GM13977 (cell line): Measurements from ENCODE around the gene KDM4B.

ENCODE experiments used
- DNase-seq: peaks from one replicate; pipeline ENCODE4 v3.0.0; 2012; ENCODE audit warnings: low spot score
- in situ Hi-C: fragments of 300-500 bp; cut with MboI; formaldehyde crosslinking; loops from one replicate; pipeline ENCODE4 v1.12.0; 2022; ENCODE audit warnings: low sequenced_read_pairs, low pct_unique_long_range_greater_than_20kb, mixed read lengths, inconsistent platforms; ENCODE audit not compliant: unreplicated experiment
- TF ChIP-seq, protein P1 (sequence below): IDR thresholded peaks from 2 replicates; pipeline ENCODE4 v1.5.1; 2012; ENCODE audit warnings: mild to moderate bottlenecking, control low read depth; ENCODE audit not compliant: insufficient read depth; ENCODE audit errors: extremely low read depth, missing control alignments

Gene KDM4B

DNA sequence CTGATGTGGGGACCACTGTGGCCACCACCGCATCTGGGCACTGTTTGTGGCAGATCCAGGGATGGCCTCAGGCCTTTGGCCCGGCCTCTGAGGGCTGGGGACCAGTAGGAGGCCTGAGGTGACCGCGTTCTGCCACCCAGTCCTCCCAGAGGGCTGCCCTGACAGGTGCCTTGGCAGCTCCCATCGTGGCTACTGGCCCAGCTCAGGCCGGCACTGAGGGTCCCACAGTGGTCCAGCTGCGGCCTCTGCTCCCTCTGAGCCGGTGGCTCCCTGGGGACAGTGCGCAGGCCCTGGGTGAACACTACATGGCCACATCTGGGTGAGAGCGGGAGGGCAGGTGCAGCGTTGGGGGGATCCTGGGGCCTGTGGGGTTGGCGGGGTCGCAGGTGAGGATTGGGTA, 61.9 kb downstream of the KDM4B start:
- in situ Hi-C loops: loop anchor here (10.0 kb wide), 1 partner anchor 216 kb away; no protein-coding TSS in a partner anchor
- no peak for DNase-seq
- TF ChIP-seq, protein P1, sequence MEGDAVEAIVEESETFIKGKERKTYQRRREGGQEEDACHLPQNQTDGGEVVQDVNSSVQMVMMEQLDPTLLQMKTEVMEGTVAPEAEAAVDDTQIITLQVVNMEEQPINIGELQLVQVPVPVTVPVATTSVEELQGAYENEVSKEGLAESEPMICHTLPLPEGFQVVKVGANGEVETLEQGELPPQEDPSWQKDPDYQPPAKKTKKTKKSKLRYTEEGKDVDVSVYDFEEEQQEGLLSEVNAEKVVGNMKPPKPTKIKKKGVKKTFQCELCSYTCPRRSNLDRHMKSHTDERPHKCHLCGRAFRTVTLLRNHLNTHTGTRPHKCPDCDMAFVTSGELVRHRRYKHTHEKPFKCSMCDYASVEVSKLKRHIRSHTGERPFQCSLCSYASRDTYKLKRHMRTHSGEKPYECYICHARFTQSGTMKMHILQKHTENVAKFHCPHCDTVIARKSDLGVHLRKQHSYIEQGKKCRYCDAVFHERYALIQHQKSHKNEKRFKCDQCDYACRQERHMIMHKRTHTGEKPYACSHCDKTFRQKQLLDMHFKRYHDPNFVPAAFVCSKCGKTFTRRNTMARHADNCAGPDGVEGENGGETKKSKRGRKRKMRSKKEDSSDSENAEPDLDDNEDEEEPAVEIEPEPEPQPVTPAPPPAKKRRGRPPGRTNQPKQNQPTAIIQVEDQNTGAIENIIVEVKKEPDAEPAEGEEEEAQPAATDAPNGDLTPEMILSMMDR: no peak

DNA sequence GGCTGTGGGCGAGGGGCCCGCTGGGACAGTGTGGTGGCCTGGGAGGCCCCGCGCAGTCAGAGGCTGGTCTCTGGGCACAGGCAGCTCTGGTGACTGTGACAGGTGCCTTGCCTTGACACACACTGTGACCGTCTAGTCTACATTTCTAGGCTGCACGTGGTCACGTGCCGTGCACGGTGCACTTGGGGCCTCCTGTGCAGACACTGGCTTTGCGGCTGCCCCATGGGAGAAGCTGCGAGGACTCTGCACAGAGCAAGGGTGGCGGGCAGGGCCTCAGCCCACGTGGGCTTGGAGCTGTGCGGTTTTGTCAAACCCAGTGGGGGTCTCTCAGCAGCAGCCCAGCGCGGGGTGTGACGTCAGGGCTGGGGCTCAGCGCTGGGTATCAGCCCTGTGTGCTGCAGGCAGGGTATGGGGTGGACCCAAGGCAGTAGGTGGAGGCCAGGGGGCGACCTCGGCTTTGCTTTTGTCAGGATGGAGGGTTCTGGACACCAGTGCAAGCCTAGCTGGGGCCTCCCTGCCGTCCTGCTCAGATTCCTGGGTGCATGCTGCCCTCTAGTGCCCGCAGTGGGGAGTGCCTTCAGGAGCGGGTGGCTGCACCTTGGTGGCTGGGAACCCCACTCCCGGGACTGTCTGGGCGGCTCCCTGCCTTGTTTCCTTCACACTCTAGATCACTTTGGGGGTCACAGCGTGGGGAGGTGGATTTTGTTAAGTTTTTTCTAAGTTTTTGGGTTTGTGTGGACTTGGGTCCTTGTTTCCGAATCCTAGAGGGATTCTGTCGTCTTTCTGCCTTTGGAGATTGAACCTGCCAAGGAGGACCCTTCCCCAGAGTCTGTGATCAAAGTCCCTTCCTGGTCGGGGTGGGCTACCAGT, 62.6 kb downstream of the KDM4B start:
- in situ Hi-C loops: loop anchor here (10.0 kb wide), 1 partner anchor 217 kb away; no protein-coding TSS in a partner anchor
- peak; percentile 95 for DNase-seq
- TF ChIP-seq, protein P1: peak; percentile 95

DNA sequence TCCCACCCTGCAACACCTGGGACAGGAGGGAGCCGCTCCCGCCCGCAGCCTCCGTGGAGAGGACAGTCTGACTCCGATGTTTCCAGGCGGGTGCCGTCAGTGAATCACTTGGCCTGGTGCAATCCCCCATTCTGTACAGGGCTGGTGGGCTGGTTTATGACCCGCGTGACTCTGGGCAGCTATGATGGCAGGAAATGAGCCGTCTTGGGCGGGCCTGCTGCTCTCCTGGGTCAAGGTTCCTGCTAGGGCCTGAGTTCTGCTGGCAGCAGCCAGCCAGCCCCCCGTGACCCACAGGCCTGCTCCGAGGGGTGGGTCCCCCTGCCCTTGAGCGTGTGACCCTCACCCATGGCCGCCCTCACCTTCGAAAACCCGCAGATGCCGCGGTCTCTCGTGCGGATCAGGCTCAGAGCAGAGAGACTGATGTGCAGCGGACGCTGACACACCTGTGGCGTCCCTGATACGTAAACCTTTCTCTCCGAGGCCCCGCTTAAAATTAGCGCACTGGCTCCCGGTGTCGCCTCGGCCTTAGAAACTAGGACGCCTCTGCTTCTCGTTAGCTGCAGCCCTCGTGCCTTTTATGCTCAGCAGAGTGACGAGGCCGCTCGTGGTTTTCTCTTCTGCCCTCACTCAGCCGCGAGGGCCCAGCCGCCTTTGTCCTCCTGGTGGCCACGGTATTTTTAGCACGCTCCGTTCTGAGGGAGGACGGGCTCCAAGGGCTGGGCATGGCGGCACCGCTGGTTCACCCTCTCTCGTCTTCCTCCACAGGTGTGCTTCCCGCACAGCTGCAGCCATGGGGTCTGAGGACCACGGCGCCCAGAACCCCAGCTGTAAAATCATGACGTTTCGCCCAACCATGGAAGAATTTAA, 63.4 kb downstream of the KDM4B start:
- TF ChIP-seq, protein P1: no peak
- in situ Hi-C loops: loop anchor here (10.0 kb wide), 1 partner anchor 218 kb away; no protein-coding TSS in a partner anchor
- DNase-seq: no peak

DNA sequence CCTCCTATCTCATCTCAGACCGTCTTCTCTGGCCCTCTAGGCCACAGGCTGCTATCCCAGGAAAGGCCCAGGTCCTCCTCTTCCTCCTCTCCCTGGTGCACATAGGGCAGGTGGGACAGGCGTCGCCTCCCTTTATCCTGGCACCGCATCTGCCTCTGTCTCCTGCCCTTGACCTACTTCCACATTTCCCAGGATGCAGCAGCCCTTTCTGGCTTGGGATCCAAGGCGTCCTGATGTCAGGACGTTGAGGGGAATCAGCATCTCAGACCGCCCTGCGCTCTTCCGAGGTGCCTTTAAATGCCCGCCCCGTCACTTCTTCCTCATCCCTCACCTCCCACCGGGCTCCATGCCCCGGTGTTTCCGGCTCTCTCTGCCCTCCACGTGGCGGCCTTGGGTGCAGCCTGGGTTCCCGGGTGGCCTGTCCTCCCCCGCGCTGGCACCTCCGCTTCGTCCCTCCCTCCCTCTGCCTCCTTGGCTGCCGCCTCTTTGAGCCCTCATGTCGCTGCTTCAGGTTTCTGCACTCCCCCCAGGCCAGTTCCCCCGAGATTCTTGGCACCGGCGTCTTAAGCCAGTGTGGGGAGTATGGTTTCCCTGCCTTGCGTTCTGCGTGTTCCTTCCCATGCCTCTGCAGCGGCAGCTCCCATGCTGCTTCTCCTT, 66.3 kb downstream of the KDM4B start:
- DNase-seq: no peak
- TF ChIP-seq, protein P1: no peak
- in situ Hi-C loops: loop anchor here (10.0 kb wide), 1 partner anchor 220 kb away; no protein-coding TSS in a partner anchor

DNA sequence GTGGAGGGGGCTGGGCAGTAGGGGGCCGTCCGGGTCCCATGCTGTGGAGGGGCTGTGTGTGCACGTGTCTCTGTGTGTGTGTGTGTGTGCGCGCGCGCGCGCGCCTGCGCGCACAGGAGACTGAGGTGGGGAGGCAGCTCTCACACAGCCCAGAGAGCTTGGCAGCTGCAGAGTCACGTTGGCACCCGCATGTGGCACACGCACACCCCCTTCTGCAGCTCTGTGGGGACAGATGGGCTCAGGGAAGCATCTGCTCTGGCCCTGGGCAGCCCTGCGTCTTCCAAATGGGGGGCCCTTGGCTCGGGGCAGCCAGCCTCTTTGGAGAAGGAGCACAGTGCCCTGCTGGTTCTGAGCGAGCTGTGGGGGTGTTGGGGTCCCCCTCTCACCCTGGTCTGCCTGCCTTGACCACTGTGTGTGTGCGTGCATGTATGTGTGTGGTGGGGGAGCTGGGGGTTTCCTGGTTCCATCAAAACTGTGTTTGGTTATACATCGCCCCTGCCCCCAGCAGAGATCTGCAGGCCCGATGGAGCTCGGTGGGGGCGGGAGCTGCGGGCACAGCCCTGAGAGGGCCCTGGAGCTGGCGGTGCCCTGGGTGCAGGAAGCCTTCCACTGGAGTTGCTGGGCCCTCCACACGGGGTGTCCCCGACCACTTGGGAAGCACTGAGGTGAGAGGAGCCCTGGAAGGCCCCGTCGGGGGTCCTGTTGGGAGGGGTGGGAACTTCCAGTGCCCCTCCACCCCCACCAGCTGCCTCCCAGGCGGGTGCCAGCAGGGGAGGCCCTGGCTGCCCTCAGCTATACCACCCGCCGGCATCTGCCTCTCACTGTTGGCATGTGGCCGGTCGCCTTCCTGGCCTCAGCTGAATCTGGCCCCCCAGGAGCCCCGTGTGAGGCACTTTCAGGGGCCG, 67.1 kb downstream of the KDM4B start:
- TF ChIP-seq, protein P1: no peak
- DNase-seq: no peak
- in situ Hi-C loops: loop anchor here (10.0 kb wide), 1 partner anchor 221 kb away; no protein-coding TSS in a partner anchor
